ENCODE results near the gene RHBDF1.

The RHBDF1 gene

GRCh38 chr16:63998-64913, 8.2 kb downstream of the RHBDF1 start:
- no peak for TF ChIP-seq EZH2phosphoT487 (conservative IDR thresholded peaks at IDR 0.05; ENCODE audit: low read length)
- TF ChIP-seq CTCF (IDR thresholded peaks at IDR 0.05; ENCODE audit: insufficient read depth, low read length, poor library complexity, severe bottlenecking), result no peak
- H3K27ac ChIP-seq (ENCODE audit: low read depth, low read length), result no peak overlapping the region
- H3F3A ChIP-seq (ENCODE audit: insufficient read depth), result no peaks in the 10 kb centered on the region
- H2AFZ ChIP-seq (ENCODE audit: low read depth, low read length, severe bottlenecking), result no peak overlapping the region
- H3K9ac ChIP-seq (ENCODE audit: low read length), result no peak overlapping the region
- H3K27me3 ChIP-seq (ENCODE audit: low read length), result no peaks in the 10 kb centered on the region
- no peak overlapping the region for H3K4me2 ChIP-seq (ENCODE audit: low read depth, low read length, poor library complexity, severe bottlenecking)
- no peaks in the 10 kb centered on the region for H3K36me3 ChIP-seq (ENCODE audit: low read length)
- H3K9me3 ChIP-seq (ENCODE audit: insufficient read depth, low read length), result no peaks in the 10 kb centered on the region
- H3K4me3 ChIP-seq (ENCODE audit: insufficient read depth, low read length, poor library complexity, severe bottlenecking), result no peak overlapping the region
- H3K79me2 ChIP-seq (ENCODE audit: insufficient read depth, low read length), result no peaks in the 10 kb centered on the region
- no peaks in the 10 kb centered on the region for H3K9me2 ChIP-seq (replicated peaks; ENCODE audit: insufficient read depth, low read length)
- no peaks in the 10 kb centered on the region for H4K20me1 ChIP-seq (ENCODE audit: low read depth, low read length)

- no peaks in the 10 kb centered on the region for H4K20me1 ChIP-seq (ENCODE audit: low read depth, low read length)
- no peaks in the 10 kb centered on the region for H3K27me3 ChIP-seq (ENCODE audit: low read length)
- H3K36me3 ChIP-seq (ENCODE audit: low read length), result no peaks in the 10 kb centered on the region
- no peaks in the 10 kb centered on the region for H3K9me3 ChIP-seq (ENCODE audit: insufficient read depth, low read length)
- no peak overlapping the region for H3K4me3 ChIP-seq (ENCODE audit: insufficient read depth, low read length, poor library complexity, severe bottlenecking)
- H3K9ac ChIP-seq (ENCODE audit: low read length), result no peak overlapping the region
- no peak for TF ChIP-seq CTCF (IDR thresholded peaks at IDR 0.05; ENCODE audit: insufficient read depth, low read length, poor library complexity, severe bottlenecking)
- TF ChIP-seq EZH2phosphoT487 (conservative IDR thresholded peaks at IDR 0.05; ENCODE audit: low read length), result no peak
- H3K27ac ChIP-seq (ENCODE audit: low read depth, low read length), result no peak overlapping the region
- no peaks in the 10 kb centered on the region for H3K9me2 ChIP-seq (replicated peaks; ENCODE audit: insufficient read depth, low read length)
- H3F3A ChIP-seq (ENCODE audit: insufficient read depth), result no peaks in the 10 kb centered on the region
- H3K4me2 ChIP-seq (ENCODE audit: low read depth, low read length, poor library complexity, severe bottlenecking), result no peak overlapping the region
- H2AFZ ChIP-seq (ENCODE audit: low read depth, low read length, severe bottlenecking), result no peak overlapping the region
- no peaks in the 10 kb centered on the region for H3K79me2 ChIP-seq (ENCODE audit: insufficient read depth, low read length)
Measured at GRCh38 chr16:63466-63865, 9.0 kb downstream of the RHBDF1 start.

GRCh38 chr16:62968-63391, 9.5 kb downstream of the RHBDF1 start:
- TF ChIP-seq EZH2phosphoT487 (conservative IDR thresholded peaks at IDR 0.05; ENCODE audit: low read length) (no peak), CTCF (IDR thresholded peaks at IDR 0.05; ENCODE audit: insufficient read depth, low read length, poor library complexity, severe bottlenecking) (no peak)
- Histone ChIP-seq H3K9me3 (ENCODE audit: insufficient read depth, low read length) (no peaks in the 10 kb centered on the region), H3K4me2 (ENCODE audit: low read depth, low read length, poor library complexity, severe bottlenecking) (no peak overlapping the region), H4K20me1 (ENCODE audit: low read depth, low read length) (no peaks in the 10 kb centered on the region), H3K27me3 (ENCODE audit: low read length) (no peaks in the 10 kb centered on the region), H3K27ac (ENCODE audit: low read depth, low read length) (no peak overlapping the region), H2AFZ (ENCODE audit: low read depth, low read length, severe bottlenecking) (no peak overlapping the region), H3K9me2 (replicated peaks; ENCODE audit: insufficient read depth, low read length) (no peaks in the 10 kb centered on the region), H3K79me2 (ENCODE audit: insufficient read depth, low read length) (no peaks in the 10 kb centered on the region), H3K4me3 (ENCODE audit: insufficient read depth, low read length, poor library complexity, severe bottlenecking) (no peak overlapping the region), H3K36me3 (ENCODE audit: low read length) (no peaks in the 10 kb centered on the region), H3K9ac (ENCODE audit: low read length) (no peak overlapping the region), H3F3A (ENCODE audit: insufficient read depth) (no peaks in the 10 kb centered on the region)

Measured in SU-DHL-6 (cell line).